Spinal cord (tissue), 10 donors: ENCODE measurements around the gene SLC25A23. TPM values are rescaled to one million over a fixed set of nuclear protein-coding genes. Genes with fewer than 3 reads are reported as not detected.
A peak's percentile ranks its signal among the peaks of the same experiment; 100 is the strongest.
"Not testable (repeated sequence)": the region's sequence is repeated elsewhere in the genome, so short reads cannot be mapped to it uniquely, and the experiment has no call there.

ENCODE experiments used
- DNase-seq, 6 donors: peaks; one replicate each; pipeline versions ENCODE4 v3.0.0 to v3.0.0-alpha.2; 2013 to 2015; ENCODE audit warnings: low spot score in 6 of 6, low read depth in 4 of 6
- H3K27ac ChIP-seq: one replicate; pipeline ENCODE4 v1.5.1; 2013; ENCODE audit warnings: low read depth, low read length, control low read depth
- H3K27me3 ChIP-seq: one replicate; pipeline ENCODE4 v1.6.1; 2013; ENCODE audit warnings: low read length; ENCODE audit not compliant: control insufficient read depth, insufficient read depth
- H3K36me3 ChIP-seq: one replicate; pipeline ENCODE4 v1.6.1; 2013; ENCODE audit warnings: low read length; ENCODE audit not compliant: control insufficient read depth, insufficient read depth
- H3K4me1 ChIP-seq: one replicate; pipeline ENCODE4 v1.6.1; 2013; ENCODE audit warnings: low read length; ENCODE audit not compliant: control insufficient read depth, insufficient read depth
- H3K4me3 ChIP-seq: one replicate; pipeline ENCODE4 v1.5.1; 2013; ENCODE audit warnings: low read depth, low read length, control low read depth
- H3K9me3 ChIP-seq: one replicate; pipeline ENCODE4 v1.6.1; 2013; ENCODE audit warnings: low read length; ENCODE audit not compliant: control insufficient read depth, insufficient read depth
- WGBS: methylation state at CpG from one replicate; pipeline ENCODE4 v1.1.5; 2013; ENCODE audit warnings: missing lambda C conversion rate; ENCODE audit not compliant: insufficient coverage; 5-methylcytosine and 5-hydroxymethylcytosine counted together
- long read RNA-seq, 4 donors: transcript quantifications; one replicate each; lab custom pipeline, GENCODE V29; 2026
- polyA plus RNA-seq, 2 donors: library from polyadenylated mRNA; unstranded; fragments of 120-200 nt; gene quantifications; one replicate each; pipeline ENCODE4 v1.2.1, GENCODE V29; 2013; ENCODE audit not compliant: insufficient read length in 2 of 2
- total RNA-seq, 2 donors: library from RNA; depleted of rRNA in 1 of 2; stranded (reverse); fragments of 120-200 nt in 1 of 2; fragments of >200 nt in 1 of 2; gene quantifications; one replicate each; pipeline versions ENCODE4 v1.2.3 to v1.2.4, GENCODE V29; 2013 to 2014
- donor health status: healthy.

The SLC25A23 gene
- total RNA-seq (10 to 100 TPM; 57.9 to 61.1 TPM), polyA plus RNA-seq (100 to 1,000 TPM; 155 to 220 TPM)
- long read RNA-seq, donor 1, transcript SLC25A23-202 (10 exons, 3,425 nt) = major isoform, 17 of 33 reads
- long read RNA-seq, donor 1, partial matches to known transcripts = 5 of 33 reads
- long read RNA-seq, donor 1, other reads (novel, unspliced or antisense) = 0 of 33 reads
- long read RNA-seq, donor 2, transcript SLC25A23-202 (10 exons, 3,425 nt) = major isoform, 13 of 17 reads
- long read RNA-seq, donor 2, partial matches to known transcripts = 0 of 17 reads
- long read RNA-seq, donor 2, other reads (novel, unspliced or antisense) = 0 of 17 reads
- long read RNA-seq, donor 3, transcript SLC25A23-202 (10 exons, 3,425 nt) = major isoform, 7 of 12 reads
- long read RNA-seq, donor 3, partial matches to known transcripts = 0 of 12 reads
- long read RNA-seq, donor 3, other reads (novel, unspliced or antisense) = 0 of 12 reads
- long read RNA-seq, donor 4, partial matches to known transcripts = 26 of 32 reads
- long read RNA-seq, donor 4, other reads (novel, unspliced or antisense) = 0 of 32 reads

- H3K9me3 ChIP-seq = peaks cover under 1% of the 10 kb centered on the region
- peaks cover 17% of the 10 kb centered on the region for H3K27me3 ChIP-seq
- H3K27ac ChIP-seq = peak within 1 kb of the TSS; percentile 89
- H3K4me3 ChIP-seq = peak within 1 kb of the TSS; percentile 50
- DNase-seq = peak; percentile 67 to 95 (median 76)
- H3K36me3 ChIP-seq = peaks cover 36% of the 10 kb centered on the region
- 0% methylated on average over 52 of the region's 70 CpGs for WGBS
- peaks cover 24% of the 10 kb centered on the region for H3K4me1 ChIP-seq
Measured at GRCh38 chr19:6459262-6460098, at the start of gene SLC25A23. TSS of gene SLC25A23 (minus strand) at chr19:6459792. CDS start at chr19:6459628, 164 bp downstream.

GRCh38 chr19:6508028-6508771, 48.6 kb upstream of the SLC25A23 start:
- H3K4me3 ChIP-seq, H3K9me3 ChIP-seq, H3K36me3 ChIP-seq, H3K27me3 ChIP-seq, DNase-seq, H3K27ac ChIP-seq: not testable (repeated sequence)
- H3K4me1 ChIP-seq = peaks cover 20% of the 10 kb centered on the region
- 89% methylated on average over 7 of the region's 9 CpGs for WGBS

- peaks cover 24% of the 10 kb centered on the region for H3K4me1 ChIP-seq
- peaks cover 17% of the 10 kb centered on the region for H3K36me3 ChIP-seq
- no peak overlapping the region for H3K4me3 ChIP-seq
- DNase-seq = no peak
- H3K27me3 ChIP-seq = no peaks in the 10 kb centered on the region
- H3K9me3 ChIP-seq = no peaks in the 10 kb centered on the region
- 84% methylated on average over 6 of the region's 9 CpGs for WGBS
- no peak overlapping the region for H3K27ac ChIP-seq
Measured at GRCh38 chr19:6503407-6504201, 44.0 kb upstream of the SLC25A23 start.

GRCh38 chr19:6501740-6502648, 42.4 kb upstream of the SLC25A23 start, which contains the start of gene TUBB4A:
TSS of gene TUBB4A (minus strand) at chr19:6502309. CDS start at chr19:6502212, 97 bp downstream.
- Histone ChIP-seq H3K36me3 (peaks cover 27% of the 10 kb centered on the region), H3K4me3 (peak within 1 kb of the TSS; percentile 47), H3K27me3 (no peaks in the 10 kb centered on the region), H3K9me3 (no peaks in the 10 kb centered on the region), H3K27ac (no peak within 1 kb of the TSS), H3K4me1 (peaks cover 27% of the 10 kb centered on the region)
- DNase-seq = peak in 2 of 6 donors; percentile 90 to 91
- WGBS = 0% methylated on average over 66 of the region's 71 CpGs

GRCh38 chr19:6500837-6501739, 41.5 kb upstream of the SLC25A23 start:
- Histone ChIP-seq H3K4me3 (peak overlapping the region; percentile 47), H3K36me3 (peaks cover 29% of the 10 kb centered on the region), H3K27me3 (no peaks in the 10 kb centered on the region), H3K27ac (no peak overlapping the region), H3K9me3 (no peaks in the 10 kb centered on the region), H3K4me1 (peaks cover 27% of the 10 kb centered on the region)
- no peak for DNase-seq
- WGBS = 53% methylated on average over 20 of the region's 24 CpGs

GRCh38 chr19:6499052-6499790, 39.6 kb upstream of the SLC25A23 start:
- no peak for DNase-seq
- Histone ChIP-seq H3K36me3 (peaks cover 48% of the 10 kb centered on the region), H3K9me3 (no peaks in the 10 kb centered on the region), H3K4me1 (peaks cover 27% of the 10 kb centered on the region), H3K27ac (no peak overlapping the region), H3K27me3 (no peaks in the 10 kb centered on the region), H3K4me3 (no peak overlapping the region)
- WGBS = 85% methylated on average over 12 of the region's 17 CpGs

- Histone ChIP-seq H3K27me3 (no peaks in the 10 kb centered on the region), H3K4me1 (peaks cover 27% of the 10 kb centered on the region), H3K9me3 (no peaks in the 10 kb centered on the region), H3K4me3 (no peak overlapping the region), H3K27ac (no peak overlapping the region), H3K36me3 (peaks cover 51% of the 10 kb centered on the region)
- 89% methylated on average over 7 of the region's 7 CpGs for WGBS
- DNase-seq = no peak
Measured at GRCh38 chr19:6498294-6499036, 38.9 kb upstream of the SLC25A23 start.
